ENCODE results near the gene TOP3A.

GRCh38 chr17:18318117-18318516 is 3.3 kb upstream of the TOP3A start:
- TF ChIP-seq CTCF (IDR thresholded peaks at IDR 0.05; ENCODE audit: low read depth, low read length, poor library complexity, severe bottlenecking) (no peak), EZH2phosphoT487 (IDR thresholded peaks at IDR 0.05; ENCODE audit: borderline replicate concordance, low read length) (no peak)
